B cell (primary cell): ENCODE results near the gene PYGM. TPM values are rescaled to one million over a fixed set of nuclear protein-coding genes. Genes with fewer than 3 reads are reported as not detected.

Source experiments
- ATAC-seq: fragments of 200-7000 bp; cut with Tn5 transposase; one replicate; pipeline ENCODE4 v1.10.0; 2021; ENCODE audit warnings: low read depth, mild to moderate bottlenecking, moderate number of reproducible peaks, moderate library complexity
- CTCF ChIA-PET: fragments of 350-600 bp; sonication (Branson Sonifier 250); formaldehyde crosslinking; loops from one replicate; lab custom pipeline; 2021; ENCODE audit warnings: antibody characterized with exemption, inconsistent platforms; lab: Charles Lee
- POLR2A ChIA-PET: fragments of 350-600 bp; sonication (Branson Sonifier 250); formaldehyde crosslinking; loops from one replicate; lab custom pipeline; 2021; ENCODE audit warnings: antibody characterized with exemption; lab: Charles Lee
- DNase-seq: peaks from one replicate; pipeline ENCODE4 v3.0.0; 2013
- H2AFZ ChIP-seq: 2 replicates; pipeline ENCODE4 v1.6.1; 2012; ENCODE audit warnings: mild to moderate bottlenecking, low read depth, low read length; ENCODE audit not compliant: insufficient read depth, poor library complexity, severe bottlenecking
- H3K27ac ChIP-seq, 2 donors: 1 replicate in 1 of 2; 2 replicates in 1 of 2; pipeline ENCODE4 v1.5.1; 2012 to 2013; ENCODE audit warnings: low read length in 2 of 2, mild to moderate bottlenecking in 2 of 2, moderate library complexity in 1 of 2
- H3K27me3 ChIP-seq, 4 experiments: fragments of 200-600 bp in 1 of 4; sonication (generic) in 1 of 4; replicated peaks in 1 of 4; 1 replicate in 2 of 4; 2 replicates in 2 of 4; pipeline versions ENCODE4 v1.6.1 to v1.7.0; 2013 to 2016; ENCODE audit warnings: low read length in 3 of 4, mild to moderate bottlenecking in 2 of 4, mixed read lengths in 1 of 4, moderate library complexity in 1 of 4; ENCODE audit not compliant: insufficient read depth in 4 of 4, control insufficient read depth in 3 of 4; ENCODE audit errors: control extremely low read depth in 1 of 4
- H3K36me3 ChIP-seq, 2 experiments: replicated peaks in 1 of 2; 1 replicate in 1 of 2; 2 replicates in 1 of 2; pipeline versions ENCODE4 v1.6.1 to v1.7.1; 2013; ENCODE audit warnings: low read length in 1 of 2; ENCODE audit not compliant: insufficient read depth in 2 of 2, control insufficient read depth in 1 of 2; ENCODE audit errors: control extremely low read depth in 1 of 2, extremely low read depth in 1 of 2
- H3K4me1 ChIP-seq, 2 donors: fragments of 200-600 bp in 1 of 2; sonication (generic) in 1 of 2; 1 replicate in 1 of 2; 2 replicates in 1 of 2; pipeline versions ENCODE4 v1.5.1 to v1.6.1; 2013 to 2017; ENCODE audit warnings: low read length in 2 of 2; ENCODE audit not compliant: control insufficient read depth in 2 of 2, insufficient read depth in 2 of 2
- H3K4me2 ChIP-seq: replicated peaks from 2 replicates; pipeline ENCODE3; 2012; ENCODE audit warnings: mild to moderate bottlenecking, low read depth, low read length; ENCODE audit not compliant: poor library complexity, severe bottlenecking
- H3K4me3 ChIP-seq, 5 experiments: fragments of 200-600 bp in 1 of 5; sonication (generic) in 1 of 5; 1 replicate in 3 of 5; 2 replicates in 2 of 5; pipeline versions ENCODE4 v1.5.1 to v1.7.0; 2011 to 2016; ENCODE audit warnings: low read length in 4 of 5, mild to moderate bottlenecking in 4 of 5, low read depth in 2 of 5, control low read depth in 1 of 5, moderate library complexity in 1 of 5; ENCODE audit not compliant: insufficient read depth in 1 of 5; ENCODE audit errors: control extremely low read depth in 1 of 5, extremely low read depth in 1 of 5
- H3K79me2 ChIP-seq: fragments of 200-600 bp; sonication (generic); one replicate; pipeline ENCODE4 v1.6.0; 2016; ENCODE audit warnings: low read length; ENCODE audit not compliant: control insufficient read depth, insufficient read depth
- H3K9ac ChIP-seq: fragments of 200-600 bp; sonication (generic); 2 replicates; pipeline ENCODE4 v1.6.1; 2017; ENCODE audit warnings: mild to moderate bottlenecking, low read length, moderate library complexity
- H3K9me3 ChIP-seq, 3 donors: one replicate each; pipeline versions ENCODE4 v1.6.1 to v1.7.1; 2013; ENCODE audit warnings: low read length in 2 of 3; ENCODE audit not compliant: control insufficient read depth in 2 of 3, insufficient read depth in 1 of 3; ENCODE audit errors: control extremely low read depth in 1 of 3
- H4K20me1 ChIP-seq: 2 replicates; pipeline ENCODE4 v1.6.0; 2012; ENCODE audit warnings: mild to moderate bottlenecking, low read length; ENCODE audit not compliant: insufficient read depth, control insufficient read depth, poor library complexity, severe bottlenecking
- H3K27ac Mint-ChIP-seq: one replicate; pipeline ENCODE4 v1.8.0; 2021; ENCODE audit warnings: mixed read lengths
- H3K27me3 Mint-ChIP-seq: one replicate; pipeline ENCODE4 v1.8.0; 2021; ENCODE audit warnings: mixed read lengths
- H3K4me1 Mint-ChIP-seq: one replicate; pipeline ENCODE4 v1.8.0; 2021; ENCODE audit warnings: mixed read lengths
- H3K4me3 Mint-ChIP-seq: one replicate; pipeline ENCODE4 v1.8.0; 2021; ENCODE audit warnings: mixed read lengths
- H3K9me3 Mint-ChIP-seq: one replicate; pipeline ENCODE4 v1.8.0; 2022; ENCODE audit warnings: mixed read lengths; ENCODE audit not compliant: insufficient read depth
- EZH2 ChIP-seq: IDR thresholded peaks from 2 replicates; pipeline ENCODE4 v1.6.1; 2012; ENCODE audit warnings: borderline replicate concordance, low read depth, mild to moderate bottlenecking, moderate library complexity, low read length; ENCODE audit not compliant: insufficient read depth, poor library complexity, severe bottlenecking
- WGBS: methylation state at CpG from one replicate; pipeline ENCODE4 v1.1.5; 2013; ENCODE audit warnings: missing lambda C conversion rate; ENCODE audit not compliant: insufficient coverage; 5-methylcytosine and 5-hydroxymethylcytosine counted together
- intact Hi-C: fragments of 100-400 bp; cut with micrococcal nuclease; formaldehyde crosslinking; loops from one replicate; pipeline ENCODE4 v1.10.0; 2022
- polyA plus RNA-seq: library from polyadenylated mRNA; depleted of rRNA; stranded (reverse); fragments of >200 nt; gene quantifications from 2 replicates; pipeline ENCODE4 v1.2.3, GENCODE V29; 2012
- total RNA-seq, 2 donors: library from RNA; stranded (reverse); fragments of 120-200 nt in 1 of 2; gene quantifications; 1 replicate in 1 of 2; 2 replicates in 1 of 2; pipeline versions ENCODE4 v1.2.3 to v1.2.4, GENCODE V29; 2013 to 2022
- TF ChIP-seq, protein P1 (sequence below): fragments of 200-600 bp; IDR thresholded peaks from one replicate; pipeline ENCODE4 v1.8.0; 2022; ENCODE audit warnings: antibody characterized with exemption, mild to moderate bottlenecking

PYGM gene
- total and polyA plus RNA-seq, 2 donors (not counting 1 experiment from before 2014, with no cell fraction given) = 9.3 to 9.6 TPM

- Mint-ChIP-seq H3K27me3 (peaks cover 75% of the 10 kb centered on the region), H3K4me3 (no peak overlapping the region), H3K4me1 (peaks cover 26% of the 10 kb centered on the region), H3K9me3 (no peaks in the 10 kb centered on the region), H3K27ac (no peak overlapping the region)
- intact Hi-C loops = no loop called here
- H3K9me3 ChIP-seq = peaks cover 0 to 18% (median 0%) of the 10 kb centered on the region in 3 donors
- CTCF ChIA-PET = interaction anchor here (0.6 to 1.1 kb wide), 2 partner anchors 8 to 9 kb away, joined by 3 read pairs; partner anchors contain the start of gene NRXN2
- no peak for TF ChIP-seq EZH2
- TF ChIP-seq, protein P1, sequence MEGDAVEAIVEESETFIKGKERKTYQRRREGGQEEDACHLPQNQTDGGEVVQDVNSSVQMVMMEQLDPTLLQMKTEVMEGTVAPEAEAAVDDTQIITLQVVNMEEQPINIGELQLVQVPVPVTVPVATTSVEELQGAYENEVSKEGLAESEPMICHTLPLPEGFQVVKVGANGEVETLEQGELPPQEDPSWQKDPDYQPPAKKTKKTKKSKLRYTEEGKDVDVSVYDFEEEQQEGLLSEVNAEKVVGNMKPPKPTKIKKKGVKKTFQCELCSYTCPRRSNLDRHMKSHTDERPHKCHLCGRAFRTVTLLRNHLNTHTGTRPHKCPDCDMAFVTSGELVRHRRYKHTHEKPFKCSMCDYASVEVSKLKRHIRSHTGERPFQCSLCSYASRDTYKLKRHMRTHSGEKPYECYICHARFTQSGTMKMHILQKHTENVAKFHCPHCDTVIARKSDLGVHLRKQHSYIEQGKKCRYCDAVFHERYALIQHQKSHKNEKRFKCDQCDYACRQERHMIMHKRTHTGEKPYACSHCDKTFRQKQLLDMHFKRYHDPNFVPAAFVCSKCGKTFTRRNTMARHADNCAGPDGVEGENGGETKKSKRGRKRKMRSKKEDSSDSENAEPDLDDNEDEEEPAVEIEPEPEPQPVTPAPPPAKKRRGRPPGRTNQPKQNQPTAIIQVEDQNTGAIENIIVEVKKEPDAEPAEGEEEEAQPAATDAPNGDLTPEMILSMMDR = no peak
- H3K36me3 ChIP-seq = no peaks in the 10 kb centered on the region
- peaks cover 0 to 71% (median 40%) of the 10 kb centered on the region in 4 experiments for H3K27me3 ChIP-seq
- H2AFZ ChIP-seq = no peak overlapping the region
- POLR2A ChIA-PET = no interaction called here
- peak overlapping the region; percentile 71 for H3K4me2 ChIP-seq
- H3K4me3 ChIP-seq = peak overlapping the region in 1 of 5 experiments; percentile 14
- no peak overlapping the region for H3K9ac ChIP-seq
- ATAC-seq (peak; percentile 47), DNase-seq (peak; percentile 63)
- H3K27ac ChIP-seq = no peak overlapping the region
- H3K79me2 ChIP-seq = no peaks in the 10 kb centered on the region
- peaks cover 17 to 29% of the 10 kb centered on the region in 2 donors for H3K4me1 ChIP-seq
- H4K20me1 ChIP-seq = peaks cover 6% of the 10 kb centered on the region
- WGBS = 5% methylated on average over 111 of the region's 111 CpGs
Measured at GRCh38 chr11:64713016-64713707, 46.6 kb downstream of the PYGM start.

DNA sequence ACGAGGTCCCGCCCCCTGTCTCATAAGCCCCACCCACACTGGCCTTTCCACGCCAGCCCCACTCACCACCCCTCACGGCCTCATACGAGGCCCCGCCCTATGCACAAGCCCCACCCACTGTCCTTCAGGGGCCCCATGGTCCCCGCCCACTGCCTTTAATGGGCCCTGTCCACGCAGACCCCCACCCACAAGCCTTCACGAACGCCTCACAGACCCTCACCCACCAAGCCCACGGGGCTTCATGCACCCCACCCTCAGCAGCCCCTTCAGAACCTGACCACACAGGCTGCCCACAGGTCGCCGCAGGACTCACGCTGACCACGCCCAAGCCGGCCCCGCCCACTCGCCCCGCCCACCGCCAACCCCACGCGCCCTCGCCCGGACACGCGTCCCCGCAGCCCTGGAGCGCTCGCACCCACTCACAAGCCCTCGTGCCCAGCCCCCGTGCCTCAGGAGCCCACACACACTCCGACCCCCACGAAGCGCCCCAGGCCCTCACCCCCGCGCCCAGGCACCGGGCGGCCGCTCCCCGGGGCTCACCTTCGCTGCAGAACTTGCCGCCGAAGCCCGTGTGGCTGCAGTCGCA is 47.3 kb downstream of the PYGM start:
- peaks cover 0 to 18% (median 0%) of the 10 kb centered on the region in 3 donors for H3K9me3 ChIP-seq
- H3K27me3 ChIP-seq = peaks cover 0 to 70% (median 43%) of the 10 kb centered on the region in 4 experiments
- ChIA-PET POLR2A (no interaction called here), CTCF (interaction anchor here (1.1 kb wide), 1 partner anchor 10 kb away, joined by 3 read pairs; the partner anchor contains the start of gene NRXN2)
- no peaks in the 10 kb centered on the region for H3K79me2 ChIP-seq
- DNase-seq = no peak
- peak; percentile 19 for ATAC-seq
- H3K9ac ChIP-seq = no peak overlapping the region
- 12% methylated on average over 38 of the region's 45 CpGs for WGBS
- H2AFZ ChIP-seq = no peak overlapping the region
- Mint-ChIP-seq H3K4me3 (peak overlapping the region; percentile 55), H3K27ac (no peak overlapping the region), H3K4me1 (peaks cover 26% of the 10 kb centered on the region), H3K27me3 (peaks cover 73% of the 10 kb centered on the region), H3K9me3 (no peaks in the 10 kb centered on the region)
- H3K36me3 ChIP-seq = no peaks in the 10 kb centered on the region
- H3K4me3 ChIP-seq = peak overlapping the region in 1 of 5 experiments; percentile 14
- intact Hi-C loops = no loop called here
- H4K20me1 ChIP-seq = peaks cover 6% of the 10 kb centered on the region
- H3K27ac ChIP-seq = no peak overlapping the region
- peak overlapping the region; percentile 71 for H3K4me2 ChIP-seq
- TF ChIP-seq, protein P1 = no peak
- TF ChIP-seq EZH2 = no peak
- H3K4me1 ChIP-seq = peaks cover 17 to 29% of the 10 kb centered on the region in 2 donors
